PC-3 (cell line): ENCODE results near the gene AOPEP. TPM values are rescaled to one million over a fixed set of nuclear protein-coding genes. Genes with fewer than 3 reads are reported as not detected.

Experiments
- ATAC-seq: fragments of 200-7000 bp; cut with Tn5 transposase; 2 replicates; pipeline ENCODE4 v1.9.1; 2020; ENCODE audit warnings: mild to moderate bottlenecking, moderate library complexity
- BruUV-seq: library from RNA; stranded (reverse); fragments of 400-500 nt; replicated peaks from 2 replicates; lab custom pipeline; 2021; lab: Mats Ljungman, UMichigan
- CTCF ChIA-PET: fragments of 300-600 bp; sonication (Branson Sonifier 250); formaldehyde crosslinking; loops from one replicate; lab custom pipeline; 2022; ENCODE audit warnings: antibody characterized with exemption; lab: Charles Lee
- POLR2A ChIA-PET: fragments of 300-600 bp; sonication (Branson Sonifier 250); formaldehyde crosslinking; loops from one replicate; lab custom pipeline; 2022; ENCODE audit warnings: antibody characterized with exemption; ENCODE audit not compliant: unreplicated experiment; lab: Charles Lee
- DNase-seq: peaks from one replicate; pipeline ENCODE4 v3.0.0-alpha.2; 2015
- H2AFZ ChIP-seq: fragments of 300-600 bp; sonication (generic); 2 replicates; pipeline ENCODE4 v1.6.0; 2016; ENCODE audit warnings: antibody characterized with exemption, low read length
- H3F3A ChIP-seq: fragments of 300-600 bp; sonication (generic); one replicate; pipeline ENCODE4 v1.6.0; 2017; ENCODE audit warnings: antibody characterized with exemption, low read length, control low read depth, mild to moderate bottlenecking; ENCODE audit not compliant: unreplicated experiment
- H3K27ac ChIP-seq: fragments of 300-600 bp; sonication (generic); 2 replicates; pipeline ENCODE4 v1.5.1; 2016; ENCODE audit warnings: mild to moderate bottlenecking, low read length
- H3K27me3 ChIP-seq: fragments of 300-600 bp; sonication (generic); 2 replicates; pipeline ENCODE4 v1.6.1; 2016; ENCODE audit warnings: low read length, mixed read lengths
- H3K36me3 ChIP-seq: fragments of 300-600 bp; sonication (generic); 2 replicates; pipeline ENCODE4 v1.6.1; 2016; ENCODE audit warnings: low read depth, mixed run types, low read length, mixed read lengths
- H3K4me1 ChIP-seq: fragments of 300-600 bp; sonication (generic); 2 replicates; pipeline ENCODE4 v1.5.1; 2016; ENCODE audit warnings: low read length; ENCODE audit not compliant: insufficient read depth
- H3K4me2 ChIP-seq: fragments of 300-600 bp; sonication (generic); 2 replicates; pipeline ENCODE4 v1.6.0; 2016; ENCODE audit warnings: low read length
- H3K4me3 ChIP-seq: fragments of 300-600 bp; sonication (generic); 2 replicates; pipeline ENCODE4 v1.5.1; 2016; ENCODE audit warnings: mild to moderate bottlenecking, low read length, mixed read lengths
- H3K79me2 ChIP-seq: fragments of 300-600 bp; sonication (generic); 2 replicates; pipeline ENCODE4 v1.6.1; 2017; ENCODE audit warnings: low read length, mixed read lengths
- H3K9ac ChIP-seq: fragments of 300-600 bp; sonication (generic); 2 replicates; pipeline ENCODE4 v1.6.0; 2016; ENCODE audit warnings: mild to moderate bottlenecking, low read length
- H3K9me2 ChIP-seq: fragments of 300-600 bp; sonication (generic); replicated peaks from 2 replicates; pipeline ENCODE4 v1.6.1; 2016; ENCODE audit warnings: mixed run types, low read length, mixed read lengths
- H3K9me3 ChIP-seq: fragments of 300-600 bp; sonication (generic); 2 replicates; pipeline ENCODE4 v1.6.1; 2016; ENCODE audit warnings: low read length, mixed read lengths
- H4K20me1 ChIP-seq: fragments of 300-600 bp; sonication (generic); 2 replicates; pipeline ENCODE4 v1.6.1; 2016; ENCODE audit warnings: low read length, mixed read lengths
- EZH2 ChIP-seq: fragments of 300-600 bp; sonication (generic); IDR thresholded peaks from one replicate; pipeline ENCODE4 v1.6.1; 2017; ENCODE audit warnings: antibody characterized with exemption, mild to moderate bottlenecking, low read length; ENCODE audit not compliant: unreplicated experiment
- EZH2phosphoT487 ChIP-seq: fragments of 300-600 bp; sonication (generic); IDR thresholded peaks from 2 replicates; pipeline ENCODE4 v1.6.1; 2018; ENCODE audit warnings: mild to moderate bottlenecking, antibody characterized with exemption, low read length, borderline replicate concordance
- intact Hi-C: fragments of 100-400 bp; cut with micrococcal nuclease; formaldehyde crosslinking; loops from 2 replicates; pipeline ENCODE4 v1.9.0; 2023
- total RNA-seq: library from RNA; depleted of rRNA; stranded (reverse); fragments of >200 nt; gene quantifications from 2 replicates; pipeline ENCODE4 v1.2.3, GENCODE V29; 2014
- TF ChIP-seq, protein P1 (sequence below): fragments of 300-600 bp; sonication (generic); conservative IDR thresholded peaks from 2 replicates; pipeline ENCODE4 v1.5.1; 2017; ENCODE audit warnings: antibody characterized with exemption, low read depth, mild to moderate bottlenecking, low read length

Gene AOPEP
- total RNA-seq, 1 experiment from 2014 or later, result 23.1 TPM

DNA sequence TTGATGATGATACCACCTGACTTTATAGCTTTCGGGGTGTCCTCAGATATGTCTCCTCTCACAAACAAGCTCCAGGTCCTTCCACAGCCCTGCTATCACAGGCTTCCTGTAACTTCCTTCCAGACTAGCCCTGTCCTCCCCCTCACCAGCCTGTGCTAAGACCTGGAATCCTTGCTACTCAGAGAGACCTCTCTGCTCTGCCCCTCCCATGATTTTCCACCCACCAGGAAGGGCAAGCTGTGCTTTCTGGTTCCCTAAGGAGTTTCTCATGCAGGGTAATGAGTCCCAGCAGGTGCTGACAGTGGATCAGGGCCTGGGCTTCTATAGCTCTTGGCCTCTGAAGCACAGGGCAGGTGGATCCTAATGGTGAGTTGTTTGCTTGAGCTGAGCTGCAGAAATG, 86.9 kb downstream of the AOPEP start:
- POLR2A ChIA-PET, result no interaction called here

DNA sequence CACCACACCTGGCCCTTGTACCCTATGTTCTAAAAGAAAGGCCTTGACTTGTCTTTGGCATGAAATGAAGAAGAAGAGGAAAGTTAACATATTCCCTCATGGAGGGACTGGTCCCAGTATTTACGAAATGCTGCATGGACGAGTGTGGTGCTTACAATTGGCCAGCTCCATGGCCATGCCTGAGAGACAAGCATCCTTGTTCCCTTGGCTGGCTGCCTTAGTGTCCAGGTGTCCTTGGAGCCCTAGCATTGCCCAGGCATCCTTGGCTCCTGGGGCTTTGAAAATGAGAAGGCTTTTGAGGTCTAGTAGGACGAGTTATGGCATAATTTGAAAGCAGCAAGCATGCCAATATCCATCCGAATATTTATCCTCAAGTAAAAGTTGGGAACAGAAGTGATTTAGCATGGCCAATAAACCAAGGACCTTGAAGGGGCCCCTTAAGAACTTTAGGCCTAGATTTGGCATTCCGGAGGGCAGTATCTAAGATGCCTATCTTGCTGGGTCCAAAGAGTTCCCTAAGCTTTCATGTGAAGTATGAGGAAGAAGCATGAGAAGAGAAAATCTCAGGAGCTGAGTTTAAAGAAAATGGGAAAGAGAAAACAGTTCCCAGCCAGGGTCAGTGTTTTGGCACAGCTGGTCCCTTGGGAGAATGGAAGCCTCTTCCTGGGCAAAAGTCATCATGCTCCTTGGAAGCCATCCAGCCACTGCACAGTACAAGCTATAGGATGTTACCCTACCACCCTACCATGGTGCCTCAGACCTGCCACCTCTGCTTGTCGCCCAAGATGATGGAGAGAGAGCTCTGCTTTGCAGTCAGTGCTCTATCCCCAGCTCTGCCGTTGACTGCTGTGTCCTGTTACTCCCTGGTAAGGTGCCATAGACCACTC, 91.0 kb downstream of the AOPEP start:
- H3F3A ChIP-seq, result no peaks in the 10 kb centered on the region
- CTCF ChIA-PET, result no interaction called here
- no peaks in the 10 kb centered on the region for H3K9me2 ChIP-seq
- H3K27ac ChIP-seq, result peak overlapping the region; percentile 81
- no TSS peak for BruUV-seq
- no peaks in the 10 kb centered on the region for H4K20me1 ChIP-seq
- ATAC-seq (no peak), DNase-seq (no peak)
- H3K9me3 ChIP-seq, result no peaks in the 10 kb centered on the region
- no peak overlapping the region for H3K4me3 ChIP-seq
- H3K9ac ChIP-seq, result no peak overlapping the region; the same call in 1 of the 2 replicates
- H3K4me1 ChIP-seq, result peaks cover 48% of the 10 kb centered on the region
- intact Hi-C loops, result loop anchor here (2.0 kb wide), 1 partner anchor 13 kb away; no protein-coding TSS in a partner anchor
- H3K27me3 ChIP-seq, result no peaks in the 10 kb centered on the region
- POLR2A ChIA-PET, result no interaction called here
- H3K79me2 ChIP-seq, result 0 out of 2 replicates have a peak, but pooled peaks cover 3% of the 10 kb centered on the region
- no peak for TF ChIP-seq EZH2phosphoT487
- no peak for TF ChIP-seq EZH2
- TF ChIP-seq, protein P1, sequence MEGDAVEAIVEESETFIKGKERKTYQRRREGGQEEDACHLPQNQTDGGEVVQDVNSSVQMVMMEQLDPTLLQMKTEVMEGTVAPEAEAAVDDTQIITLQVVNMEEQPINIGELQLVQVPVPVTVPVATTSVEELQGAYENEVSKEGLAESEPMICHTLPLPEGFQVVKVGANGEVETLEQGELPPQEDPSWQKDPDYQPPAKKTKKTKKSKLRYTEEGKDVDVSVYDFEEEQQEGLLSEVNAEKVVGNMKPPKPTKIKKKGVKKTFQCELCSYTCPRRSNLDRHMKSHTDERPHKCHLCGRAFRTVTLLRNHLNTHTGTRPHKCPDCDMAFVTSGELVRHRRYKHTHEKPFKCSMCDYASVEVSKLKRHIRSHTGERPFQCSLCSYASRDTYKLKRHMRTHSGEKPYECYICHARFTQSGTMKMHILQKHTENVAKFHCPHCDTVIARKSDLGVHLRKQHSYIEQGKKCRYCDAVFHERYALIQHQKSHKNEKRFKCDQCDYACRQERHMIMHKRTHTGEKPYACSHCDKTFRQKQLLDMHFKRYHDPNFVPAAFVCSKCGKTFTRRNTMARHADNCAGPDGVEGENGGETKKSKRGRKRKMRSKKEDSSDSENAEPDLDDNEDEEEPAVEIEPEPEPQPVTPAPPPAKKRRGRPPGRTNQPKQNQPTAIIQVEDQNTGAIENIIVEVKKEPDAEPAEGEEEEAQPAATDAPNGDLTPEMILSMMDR, result no peak
- H3K4me2 ChIP-seq, result peak overlapping the region; percentile 40
- H2AFZ ChIP-seq, result no peak overlapping the region
- H3K36me3 ChIP-seq, result no peaks in the 10 kb centered on the region

More for the DNA sequence above, 86.9 kb downstream of the AOPEP start:
- H3F3A ChIP-seq, result no peaks in the 10 kb centered on the region
- H3K9me3 ChIP-seq, result no peaks in the 10 kb centered on the region
- DNase-seq (no peak), ATAC-seq (no peak)
- H3K27ac ChIP-seq, result no peak overlapping the region
- intact Hi-C loops, result no loop called here
- no peaks in the 10 kb centered on the region for H3K9me2 ChIP-seq
- TF ChIP-seq, protein P1, result no peak
- TF ChIP-seq EZH2 (no peak), EZH2phosphoT487 (no peak)
- no peak overlapping the region for H3K4me2 ChIP-seq
- peaks cover 30% of the 10 kb centered on the region for H3K4me1 ChIP-seq
- no peaks in the 10 kb centered on the region for H3K36me3 ChIP-seq
- H4K20me1 ChIP-seq, result no peaks in the 10 kb centered on the region
- H2AFZ ChIP-seq, result no peak overlapping the region
- BruUV-seq, result no TSS peak
- CTCF ChIA-PET, result no interaction called here
- no peak overlapping the region for H3K4me3 ChIP-seq
- 0 out of 2 replicates have a peak, but pooled peaks cover 3% of the 10 kb centered on the region for H3K79me2 ChIP-seq
- no peaks in the 10 kb centered on the region for H3K27me3 ChIP-seq
- H3K9ac ChIP-seq, result no peak overlapping the region

DNA sequence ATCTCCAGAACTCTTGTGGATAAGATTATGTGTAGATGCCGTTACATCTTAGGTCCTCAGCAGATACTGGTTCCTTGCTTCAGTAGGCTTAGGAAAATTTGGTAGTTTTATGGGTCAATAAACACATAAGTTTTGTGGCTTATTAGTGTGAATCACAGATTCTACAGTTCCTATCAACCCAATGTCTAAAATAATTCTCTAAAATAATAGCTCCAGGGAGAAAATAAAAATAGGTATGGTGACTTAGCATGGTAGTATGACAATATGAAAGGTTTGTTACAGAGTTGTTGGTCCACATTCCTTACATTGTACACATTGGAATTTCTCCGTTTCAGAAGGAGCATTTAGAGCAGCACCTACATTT, 91.7 kb downstream of the AOPEP start:
- no peaks in the 10 kb centered on the region for H3K36me3 ChIP-seq
- POLR2A ChIA-PET, result no interaction called here
- TF ChIP-seq EZH2, result no peak
- no peak for TF ChIP-seq EZH2phosphoT487
- TF ChIP-seq, protein P1, result no peak
- H3K79me2 ChIP-seq, result 0 out of 2 replicates have a peak, but pooled peaks cover 3% of the 10 kb centered on the region
- no peaks in the 10 kb centered on the region for H3K27me3 ChIP-seq
- H3K4me2 ChIP-seq, result peak overlapping the region; percentile 40
- intact Hi-C loops, result loop anchor here (2.0 kb wide), 1 partner anchor 13 kb away; no protein-coding TSS in a partner anchor
- no TSS peak for BruUV-seq
- no peaks in the 10 kb centered on the region for H3F3A ChIP-seq
- H3K4me3 ChIP-seq, result no peak overlapping the region
- no peaks in the 10 kb centered on the region for H3K9me2 ChIP-seq
- H3K27ac ChIP-seq, result peak overlapping the region; percentile 81
- H4K20me1 ChIP-seq, result no peaks in the 10 kb centered on the region
- peaks cover 48% of the 10 kb centered on the region for H3K4me1 ChIP-seq
- CTCF ChIA-PET, result no interaction called here
- no peak overlapping the region for H2AFZ ChIP-seq
- H3K9ac ChIP-seq, result no peak overlapping the region; the same call in 1 of the 2 replicates
- no peaks in the 10 kb centered on the region for H3K9me3 ChIP-seq
- peak; percentile 88 for DNase-seq
- ATAC-seq, result peak; percentile 75
